DMS114 treated with DMSO at 0.1 percent for 48 hours (cell line): ENCODE results near the gene STYXL1.
A peak's percentile ranks its signal among the peaks of the same experiment; 100 is the strongest.

Experiments used
- DNase-seq: peaks from one replicate; lab custom pipeline; 2025; ENCODE audit not compliant: unreplicated experiment; lab: John Stamatoyannopoulos, UW

Gene STYXL1

GRCh38 chr7:75995052-75995471 lies 52.7 kb downstream of the STYXL1 start:
- DNase-seq, result no peak

DNA sequence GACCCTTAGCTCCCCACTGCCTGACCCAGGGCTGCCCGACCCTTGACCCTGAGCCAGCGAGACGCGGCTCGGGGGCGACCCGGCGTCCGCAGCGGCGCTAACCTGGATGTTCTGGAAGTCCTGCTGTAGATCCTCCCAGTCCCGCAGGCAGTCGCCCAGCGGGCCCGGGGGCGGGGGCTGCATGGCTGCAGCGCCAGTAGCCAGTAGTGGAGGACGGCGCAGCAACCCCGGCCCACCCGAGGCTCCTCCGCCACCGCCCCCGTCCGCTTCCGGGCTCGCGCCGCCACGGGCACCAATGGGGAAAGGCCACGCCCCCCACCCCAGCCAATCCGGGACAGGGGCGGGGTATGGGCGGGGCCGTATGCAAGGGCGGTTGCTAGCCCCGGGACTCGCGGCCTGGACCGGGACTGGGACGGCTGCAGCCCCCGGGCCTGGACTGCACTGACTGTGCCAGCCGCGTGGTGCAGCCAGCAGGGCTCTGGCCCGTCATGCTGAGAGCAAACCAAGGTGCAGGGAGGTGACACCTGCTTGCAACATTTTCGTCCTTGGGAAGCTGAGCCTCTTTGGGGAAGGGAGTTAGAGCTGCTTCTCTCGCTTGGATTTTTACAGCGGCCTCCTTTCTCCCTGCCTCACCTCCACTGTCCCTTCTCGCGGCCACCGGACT lies 53.3 kb downstream of the STYXL1 start, which contains the start of gene TMEM120A:
Gene TMEM120A (minus strand): TSS at position 208 of the 664 bp plus-strand sequence. CDS start 25 bp downstream, at position 183.
- peak; percentile 81 for DNase-seq

- peak; percentile 14 for DNase-seq
Observed at GRCh38 chr7:75993689-75994387, 54.0 kb downstream of the STYXL1 start.

DNA sequence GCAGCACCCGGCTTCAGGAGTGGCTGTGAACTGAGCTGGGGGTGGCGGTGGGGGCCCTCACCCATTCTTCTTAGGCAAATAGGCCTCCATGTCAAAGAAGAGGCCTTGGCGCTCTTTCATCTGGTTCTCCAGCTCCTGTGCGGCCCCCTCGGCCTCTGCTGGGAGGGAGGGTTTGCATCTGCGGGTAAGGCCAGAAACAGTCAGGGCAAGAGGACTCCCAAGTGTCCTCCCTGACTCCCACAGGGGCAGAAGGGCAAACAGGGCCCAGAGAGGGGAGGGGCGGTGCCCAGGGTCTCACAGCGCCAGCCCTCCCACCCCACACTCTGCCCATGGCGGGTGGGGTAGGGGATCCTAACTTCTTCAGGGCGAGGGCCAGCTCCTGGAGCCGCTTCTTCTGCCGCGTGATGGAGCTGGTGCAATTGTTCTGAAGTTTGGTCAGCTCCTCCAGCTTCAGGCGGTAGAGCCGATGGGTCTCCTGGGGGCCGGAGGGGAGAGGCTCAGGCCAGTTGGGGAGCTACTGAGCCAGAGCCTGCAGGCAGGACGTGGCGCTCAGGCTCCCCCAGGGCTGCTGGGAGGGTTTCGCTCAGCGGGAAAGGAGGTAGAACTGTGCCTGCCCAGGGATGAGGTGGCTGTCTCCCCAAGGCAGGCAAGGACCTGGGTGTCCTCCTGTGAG lies 55.6 kb downstream of the STYXL1 start:
- DNase-seq, result no peak

- DNase-seq, result no peak
Observed at GRCh38 chr7:75991531-75992082, 56.2 kb downstream of the STYXL1 start.

DNA sequence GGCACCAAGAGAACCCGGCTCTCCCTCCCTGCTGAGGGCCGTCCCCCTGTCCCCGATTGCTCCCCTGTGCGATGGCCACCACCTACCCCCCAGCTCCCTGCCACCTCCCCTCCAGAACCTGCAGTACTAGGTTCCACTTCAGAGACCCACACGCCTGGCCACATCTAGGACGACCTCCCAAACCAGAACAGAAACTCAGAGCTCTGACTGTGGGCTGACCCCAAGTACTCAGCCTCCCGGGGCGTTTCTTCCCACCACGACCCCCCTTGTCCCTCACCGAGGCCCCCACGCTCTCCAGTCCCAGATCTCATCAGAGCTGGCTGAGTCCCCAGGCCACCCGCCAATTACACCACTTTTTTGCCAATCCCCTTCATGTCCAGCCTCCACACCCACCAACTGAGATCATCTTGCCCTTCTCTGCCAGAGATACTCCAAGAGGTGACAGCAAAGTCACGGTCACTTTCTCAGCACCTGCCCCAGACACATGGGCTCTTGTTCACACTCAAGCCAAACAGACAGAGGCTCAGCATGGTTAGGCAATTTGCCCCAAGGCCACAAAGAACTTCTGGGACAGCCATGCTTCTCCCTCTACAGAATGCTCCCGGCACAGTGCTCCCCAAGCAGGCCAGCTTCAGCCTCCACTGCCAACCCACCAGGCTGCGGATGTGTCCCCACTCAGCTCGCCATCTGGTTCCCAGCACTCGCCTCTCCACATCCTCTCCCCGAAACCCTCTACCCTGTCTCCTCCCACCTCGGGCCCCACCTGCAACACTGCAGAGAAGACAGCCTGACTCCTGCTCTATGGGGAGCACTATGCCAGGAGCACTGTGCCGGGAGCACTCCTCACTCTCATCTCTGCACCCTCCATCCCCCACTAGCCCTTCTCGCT lies 58.1 kb downstream of the STYXL1 start:
- DNase-seq, result no peak

- no peak for DNase-seq
Observed at GRCh38 chr7:75988568-75989499, 59.0 kb downstream of the STYXL1 start.

- no peak for DNase-seq
Observed at GRCh38 chr7:75987805-75988567, 59.8 kb downstream of the STYXL1 start.

DNA sequence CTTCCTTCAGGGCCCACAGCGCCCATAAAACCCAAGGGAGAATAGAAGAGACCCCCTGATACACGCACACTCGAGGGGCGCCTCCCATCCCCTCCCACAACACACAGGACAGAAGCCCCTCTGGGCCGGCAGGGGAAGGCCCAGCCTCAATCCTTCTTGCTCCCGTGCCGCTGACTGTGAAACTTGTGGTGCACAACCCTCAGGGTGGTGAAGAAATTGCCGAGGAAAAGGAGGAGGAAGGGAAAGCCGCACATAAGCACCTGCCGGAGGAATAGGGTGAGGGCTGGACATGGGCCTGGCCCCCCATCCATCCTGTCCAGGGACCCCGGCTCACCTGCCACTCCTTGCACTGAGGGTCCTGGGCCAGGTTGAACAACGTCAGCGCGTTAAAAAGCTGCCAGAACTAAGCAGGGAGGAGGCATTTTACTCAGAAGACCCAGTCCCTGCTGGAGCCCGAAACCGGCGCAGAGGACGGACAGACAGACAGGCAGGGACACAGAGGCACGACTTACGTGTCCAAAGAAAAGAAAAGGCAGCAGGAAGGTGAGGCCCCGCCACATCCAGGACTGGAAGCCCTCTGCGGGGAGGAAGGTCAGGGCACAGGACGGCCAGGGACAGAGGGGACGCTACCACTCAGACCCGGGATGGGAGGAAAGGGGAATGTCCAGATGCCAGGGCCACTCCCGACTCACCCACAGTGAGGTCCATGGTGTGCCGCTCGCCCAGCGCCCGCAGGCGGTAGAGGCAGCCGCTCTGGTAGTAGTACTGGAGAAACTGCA lies 60.6 kb downstream of the STYXL1 start:
- DNase-seq, result no peak

DNA sequence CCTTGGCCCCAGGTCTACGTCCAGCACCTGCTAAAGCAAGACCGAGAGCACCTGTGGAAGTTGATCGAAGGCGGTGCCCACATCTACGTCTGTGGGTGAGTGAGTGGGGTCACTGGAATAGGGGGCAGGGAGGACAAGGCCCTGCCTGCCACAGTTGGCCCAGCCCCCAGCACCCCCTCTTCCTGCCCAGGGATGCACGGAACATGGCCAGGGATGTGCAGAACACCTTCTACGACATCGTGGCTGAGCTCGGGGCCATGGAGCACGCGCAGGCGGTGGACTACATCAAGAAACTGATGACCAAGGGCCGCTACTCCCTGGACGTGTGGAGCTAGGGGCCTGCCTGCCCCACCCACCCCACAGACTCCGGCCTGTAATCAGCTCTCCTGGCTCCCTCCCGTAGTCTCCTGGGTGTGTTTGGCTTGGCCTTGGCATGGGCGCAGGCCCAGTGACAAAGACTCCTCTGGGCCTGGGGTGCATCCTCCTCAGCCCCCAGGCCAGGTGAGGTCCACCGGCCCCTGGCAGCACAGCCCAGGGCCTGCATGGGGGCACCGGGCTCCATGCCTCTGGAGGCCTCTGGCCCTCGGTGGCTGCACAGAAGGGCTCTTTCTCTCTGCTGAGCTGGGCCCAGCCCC lies 61.5 kb downstream of the STYXL1 start:
- DNase-seq, result no peak

GRCh38 chr7:75985518-75986146 lies 62.2 kb downstream of the STYXL1 start:
- DNase-seq, result no peak

- DNase-seq, result no peak
Observed at GRCh38 chr7:75985009-75985517, 62.7 kb downstream of the STYXL1 start.

DNA sequence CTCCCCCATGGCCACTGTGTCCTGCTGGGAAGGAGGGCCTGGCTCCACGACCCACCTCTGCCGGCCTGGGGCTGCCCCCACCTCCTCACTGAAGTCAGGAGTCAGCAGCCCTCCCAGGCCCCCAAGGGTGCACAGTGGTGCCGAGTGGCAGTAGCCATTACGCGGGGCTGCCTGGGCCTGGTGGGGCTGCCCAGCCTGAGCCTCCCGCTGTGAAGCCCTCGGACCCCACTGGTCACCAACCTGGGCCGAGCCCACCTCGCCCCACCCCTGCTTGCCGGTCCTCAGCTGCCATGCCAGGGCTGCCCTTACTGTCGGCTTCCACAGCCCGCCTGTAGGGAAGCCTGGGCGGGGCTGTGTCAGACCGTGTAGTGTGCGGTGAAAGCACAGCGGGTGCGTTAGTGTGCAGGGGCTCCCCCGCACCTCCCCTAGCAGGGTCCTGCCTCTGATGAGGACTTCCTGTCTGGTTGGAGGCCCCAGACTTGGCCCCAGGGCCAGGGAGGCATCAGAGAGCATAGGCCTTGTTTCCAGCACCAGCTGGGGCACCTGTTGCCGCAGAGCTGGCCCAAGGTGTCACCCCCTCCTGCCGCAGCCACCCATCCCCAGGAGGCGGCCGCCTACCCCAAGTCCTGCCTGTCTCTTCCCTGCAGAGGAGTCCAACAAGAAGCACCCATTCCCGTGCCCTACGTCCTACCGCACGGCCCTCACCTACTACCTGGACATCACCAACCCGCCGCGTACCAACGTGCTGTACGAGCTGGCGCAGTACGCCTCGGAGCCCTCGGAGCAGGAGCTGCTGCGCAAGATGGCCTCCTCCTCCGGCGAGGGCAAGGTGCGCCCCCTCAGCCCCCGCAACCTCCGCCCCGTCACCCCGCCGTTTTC lies 63.4 kb downstream of the STYXL1 start:
- DNase-seq, result no peak

DNA sequence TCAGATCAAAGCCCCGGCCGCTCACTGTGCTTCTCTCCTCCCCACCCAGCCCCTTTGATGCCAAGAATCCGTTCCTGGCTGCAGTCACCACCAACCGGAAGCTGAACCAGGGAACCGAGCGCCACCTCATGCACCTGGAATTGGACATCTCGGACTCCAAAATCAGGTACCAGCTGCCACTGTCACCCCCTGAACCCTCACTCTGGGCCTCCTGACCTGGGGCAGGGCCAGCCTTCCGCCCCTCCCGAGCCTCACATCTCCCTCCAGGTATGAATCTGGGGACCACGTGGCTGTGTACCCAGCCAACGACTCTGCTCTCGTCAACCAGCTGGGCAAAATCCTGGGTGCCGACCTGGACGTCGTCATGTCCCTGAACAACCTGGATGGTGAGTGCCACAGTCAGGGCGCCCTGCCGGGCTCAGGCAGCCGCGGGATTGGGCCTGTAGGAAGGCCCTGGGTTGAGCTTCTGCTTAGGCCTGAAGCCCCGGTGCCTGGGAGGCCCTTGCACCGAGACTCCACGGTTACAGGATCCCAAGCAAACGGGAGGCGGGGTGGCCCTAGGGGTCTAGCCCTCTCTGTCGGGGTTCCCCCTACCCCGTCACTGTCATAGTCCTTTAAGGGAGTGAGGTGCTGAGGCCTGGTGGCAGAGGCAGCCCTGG lies 64.2 kb downstream of the STYXL1 start:
- DNase-seq, result no peak

DNA sequence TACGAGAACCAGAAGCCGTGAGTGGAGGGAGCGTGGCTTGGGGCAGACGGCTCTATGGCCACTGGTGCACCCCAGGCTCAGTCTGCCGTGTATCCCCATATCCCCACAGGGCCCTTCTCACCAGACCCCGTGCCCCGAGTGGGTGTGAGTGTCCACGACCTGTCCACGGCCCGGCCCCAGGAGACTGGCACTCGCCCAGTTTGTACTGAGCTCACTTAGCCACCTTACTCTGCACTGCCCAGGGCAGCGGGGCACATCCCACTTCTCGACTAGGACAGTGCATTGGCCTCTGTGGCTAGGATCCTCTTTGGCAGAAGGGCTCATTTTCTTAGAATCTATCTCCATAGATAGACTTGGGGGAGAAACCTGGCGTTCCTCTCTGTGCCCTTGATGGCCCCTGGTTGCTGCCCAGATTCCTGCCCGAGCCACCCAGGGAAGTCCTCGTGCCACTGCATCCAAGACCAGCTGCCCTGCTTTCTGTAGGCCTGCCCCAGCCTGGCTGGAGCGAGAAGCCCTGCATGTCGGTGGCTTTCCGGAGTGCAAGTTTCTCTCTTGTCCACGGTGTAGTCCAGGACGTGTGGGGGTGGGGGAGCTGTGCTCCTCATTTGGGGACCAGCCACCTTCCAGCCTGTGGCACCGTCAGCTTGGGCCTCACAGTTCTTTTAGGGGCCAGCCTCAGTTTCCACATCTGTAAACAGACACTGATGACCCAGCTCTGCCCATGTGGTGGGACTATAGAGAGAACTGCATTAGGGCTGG lies 65.3 kb downstream of the STYXL1 start:
- DNase-seq, result no peak
